Astrocyte of the spinal cord (primary cell): Measurements from ENCODE around the gene GNAS-AS1.

ENCODE experiments used
- DNase-seq: peaks from one replicate; pipeline ENCODE4 v3.0.0; 2011; ENCODE audit warnings: low read depth, low spot score
- H3K4me3 ChIP-seq: 2 replicates; pipeline ENCODE4 v1.5.1; 2011; ENCODE audit warnings: low read depth, mild to moderate bottlenecking, low read length, moderate library complexity
- in situ Hi-C: cut with HindIII; loops from 2 replicates; pipeline ENCODE4 v1.10.0; 2017; ENCODE audit warnings: low sequenced_read_pairs
- TF ChIP-seq, protein P1 (sequence below): IDR thresholded peaks from 2 replicates; pipeline ENCODE4 v1.5.1; 2012; ENCODE audit warnings: low read depth, mild to moderate bottlenecking, low read length, inconsistent platforms

Gene GNAS-AS1

DNA sequence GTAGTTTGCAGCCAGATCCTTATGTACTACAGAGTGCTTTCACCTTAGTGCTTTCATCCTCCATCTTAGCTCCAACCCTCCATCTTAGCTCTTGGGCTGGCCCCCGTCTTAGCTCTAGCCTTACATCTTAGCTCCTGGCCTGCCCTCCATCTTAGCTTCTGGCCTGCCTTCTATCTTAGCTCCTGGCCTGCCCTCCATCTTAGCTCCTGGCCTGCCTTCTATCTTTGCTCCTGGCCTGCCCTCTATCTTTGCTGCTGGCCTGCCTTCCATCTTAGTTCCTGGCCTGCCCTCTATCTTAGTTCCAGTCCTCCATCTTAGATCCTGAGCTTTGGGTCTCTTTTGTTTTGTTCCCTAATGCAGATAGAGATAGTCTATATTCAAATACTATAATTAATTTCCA lies 23.8 kb upstream of the GNAS-AS1 start:
- H3K4me3 ChIP-seq, result no peak overlapping the region
- in situ Hi-C loops, result no loop called here
- TF ChIP-seq, protein P1, sequence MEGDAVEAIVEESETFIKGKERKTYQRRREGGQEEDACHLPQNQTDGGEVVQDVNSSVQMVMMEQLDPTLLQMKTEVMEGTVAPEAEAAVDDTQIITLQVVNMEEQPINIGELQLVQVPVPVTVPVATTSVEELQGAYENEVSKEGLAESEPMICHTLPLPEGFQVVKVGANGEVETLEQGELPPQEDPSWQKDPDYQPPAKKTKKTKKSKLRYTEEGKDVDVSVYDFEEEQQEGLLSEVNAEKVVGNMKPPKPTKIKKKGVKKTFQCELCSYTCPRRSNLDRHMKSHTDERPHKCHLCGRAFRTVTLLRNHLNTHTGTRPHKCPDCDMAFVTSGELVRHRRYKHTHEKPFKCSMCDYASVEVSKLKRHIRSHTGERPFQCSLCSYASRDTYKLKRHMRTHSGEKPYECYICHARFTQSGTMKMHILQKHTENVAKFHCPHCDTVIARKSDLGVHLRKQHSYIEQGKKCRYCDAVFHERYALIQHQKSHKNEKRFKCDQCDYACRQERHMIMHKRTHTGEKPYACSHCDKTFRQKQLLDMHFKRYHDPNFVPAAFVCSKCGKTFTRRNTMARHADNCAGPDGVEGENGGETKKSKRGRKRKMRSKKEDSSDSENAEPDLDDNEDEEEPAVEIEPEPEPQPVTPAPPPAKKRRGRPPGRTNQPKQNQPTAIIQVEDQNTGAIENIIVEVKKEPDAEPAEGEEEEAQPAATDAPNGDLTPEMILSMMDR, result no peak
- no peak for DNase-seq

DNA sequence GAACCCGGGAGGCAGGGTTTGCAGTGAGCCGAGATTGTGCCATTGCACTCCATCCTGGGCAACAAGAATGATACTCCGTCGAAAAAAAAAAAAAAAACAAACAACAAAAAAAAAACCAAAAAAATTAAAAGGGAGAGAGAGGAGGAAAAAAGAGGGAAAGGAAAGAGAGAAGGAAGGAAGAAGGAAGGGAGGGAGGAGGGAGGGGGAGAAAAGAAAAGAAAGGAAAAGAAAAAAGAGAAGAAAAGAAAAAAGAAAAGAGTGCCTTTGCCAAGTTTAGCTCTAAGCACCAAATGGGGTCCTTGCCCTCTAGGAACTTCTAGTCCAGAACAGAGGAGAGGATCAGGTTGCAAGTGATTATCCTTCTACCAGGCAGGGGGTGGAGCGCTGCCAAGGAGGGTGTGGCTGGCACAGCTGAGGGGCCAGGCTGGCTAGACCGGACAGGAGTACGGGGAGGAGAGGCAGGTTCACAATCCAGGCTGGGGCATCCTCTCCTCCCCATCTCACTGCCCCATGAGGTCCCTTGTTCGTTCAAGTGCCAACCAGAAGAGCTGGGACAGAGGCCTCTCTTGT lies 20.9 kb upstream of the GNAS-AS1 start:
- TF ChIP-seq, protein P1, result no peak
- in situ Hi-C loops, result no loop called here
- no peak for DNase-seq
- H3K4me3 ChIP-seq, result no peak overlapping the region

DNA sequence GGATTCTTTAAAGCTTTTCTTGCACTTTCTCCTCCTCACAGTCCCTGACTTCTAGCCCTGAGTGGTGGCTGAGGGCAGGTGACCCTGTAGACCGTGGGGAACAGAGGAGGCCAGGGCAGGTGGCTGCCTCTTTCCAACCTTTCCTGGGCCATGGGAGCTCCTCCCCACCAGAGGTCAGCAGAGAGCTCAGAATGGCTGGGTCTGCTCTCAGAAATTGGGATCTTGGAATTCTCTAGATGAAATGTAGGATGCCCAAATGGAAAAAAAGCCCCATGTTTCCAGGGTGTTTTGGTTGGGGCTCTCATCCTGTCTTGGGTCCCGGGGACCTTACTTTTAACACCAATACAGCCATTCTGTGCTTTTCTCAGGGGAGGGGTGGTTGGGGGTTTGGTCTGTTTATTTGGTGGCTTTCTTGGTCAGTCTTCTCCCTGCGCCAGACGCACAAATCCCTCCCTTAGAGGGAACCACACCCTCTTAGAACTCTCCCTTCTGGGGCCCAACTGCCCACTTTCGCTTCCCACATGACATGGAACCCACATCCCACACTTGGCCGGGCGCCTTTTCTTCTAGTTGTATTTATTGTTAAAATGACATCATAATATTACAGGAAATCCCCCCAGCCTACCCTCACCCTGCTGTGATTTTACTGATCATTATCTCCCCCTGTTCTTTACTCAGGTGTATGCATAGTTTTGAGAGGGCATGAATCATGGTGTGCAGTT lies 19.8 kb upstream of the GNAS-AS1 start:
- no peak overlapping the region for H3K4me3 ChIP-seq
- DNase-seq, result peak; percentile 45
- in situ Hi-C loops, result no loop called here
- TF ChIP-seq, protein P1, result peak; percentile 97

DNA sequence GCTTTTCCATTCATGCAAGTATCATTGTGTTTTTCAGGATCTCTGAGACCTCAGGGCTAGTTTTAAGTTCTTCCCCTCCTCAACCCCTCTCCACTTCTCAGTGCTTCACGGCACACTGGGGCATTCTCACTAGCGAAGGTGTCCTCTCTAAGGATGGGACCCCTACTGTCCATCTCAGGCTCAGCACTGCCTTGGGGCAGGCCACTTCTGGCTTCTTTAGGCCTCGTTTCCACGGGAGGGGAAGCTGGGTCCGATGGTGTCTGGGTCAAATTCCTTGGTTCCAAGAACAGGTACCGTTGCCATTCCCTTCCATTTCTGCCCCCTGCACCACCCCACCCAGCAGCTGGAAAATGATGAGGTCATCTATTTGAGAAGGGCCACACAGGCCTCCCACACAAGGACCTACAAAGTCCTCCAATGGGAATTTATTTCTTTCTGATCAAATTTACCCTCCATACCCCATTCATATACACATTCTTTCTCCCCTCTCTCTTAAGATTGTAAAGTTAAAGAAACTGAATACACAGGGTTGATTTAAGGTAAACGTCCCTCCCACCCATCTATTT lies 19.0 kb upstream of the GNAS-AS1 start:
- in situ Hi-C loops, result no loop called here
- H3K4me3 ChIP-seq, result no peak overlapping the region
- TF ChIP-seq, protein P1, result no peak
- no peak for DNase-seq

DNA sequence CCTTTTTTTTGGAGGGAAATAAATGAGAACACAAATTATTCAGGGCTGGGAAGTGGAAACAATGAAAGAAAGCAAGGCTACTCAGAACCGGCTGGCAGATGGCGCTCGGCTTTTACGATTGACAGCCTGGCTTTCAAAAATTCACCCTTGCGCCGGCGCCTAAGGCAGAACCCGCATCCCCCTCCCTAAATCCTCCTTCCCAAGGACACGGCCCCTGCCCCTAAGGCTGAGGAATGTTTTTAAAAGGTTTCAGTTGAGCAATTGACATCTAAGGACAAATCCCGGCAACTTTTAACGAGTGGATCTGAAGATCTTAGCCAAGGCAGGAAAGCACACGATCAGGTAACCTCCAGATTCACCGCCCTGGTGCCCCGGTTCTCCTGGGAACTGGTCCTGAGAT lies 18.1 kb upstream of the GNAS-AS1 start:
- TF ChIP-seq, protein P1, result peak; percentile 51
- no peak for DNase-seq
- no peak overlapping the region for H3K4me3 ChIP-seq
- in situ Hi-C loops, result no loop called here

DNA sequence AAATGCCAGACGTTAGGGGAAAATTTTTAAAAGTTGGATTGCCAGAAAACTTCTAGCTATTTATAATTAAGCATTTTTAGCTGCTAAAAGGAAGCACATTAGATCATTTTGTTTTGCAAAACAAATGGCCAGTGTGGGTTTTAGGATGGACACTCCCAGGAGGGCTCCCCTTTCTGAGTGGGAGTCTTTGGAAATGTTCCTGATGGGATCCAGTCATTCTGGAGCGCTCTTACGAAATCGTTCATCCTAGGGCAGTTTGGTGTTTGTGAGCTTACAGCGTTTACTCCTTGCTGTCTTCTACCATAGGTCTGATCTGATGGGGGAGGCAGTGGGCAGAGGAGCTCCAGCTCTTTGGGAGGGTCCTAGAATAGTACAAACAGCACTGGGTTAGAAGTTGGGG lies 16.5 kb upstream of the GNAS-AS1 start:
- H3K4me3 ChIP-seq, result no peak overlapping the region
- DNase-seq, result no peak
- TF ChIP-seq, protein P1, result no peak
- in situ Hi-C loops, result no loop called here
